Osteocyte (in vitro differentiated cells): ENCODE data around the gene ADCY4. TPM values are rescaled to one million over a fixed set of nuclear protein-coding genes. Genes with fewer than 3 reads are reported as not detected.
A peak's percentile ranks its signal among the peaks of the same experiment; 100 is the strongest.

Experiments
- DNase-seq: peaks from one replicate; pipeline ENCODE4 v3.0.0; 2021; ENCODE audit warnings: mixed read lengths; ENCODE audit not compliant: unreplicated experiment; ENCODE audit errors: extremely low spot score
- H3K27ac Mint-ChIP-seq: one replicate; pipeline ENCODE4 v1.8.0; 2021; ENCODE audit warnings: mild to moderate bottlenecking, mixed read lengths; ENCODE audit not compliant: unreplicated experiment
- H3K27me3 Mint-ChIP-seq: one replicate; pipeline ENCODE4 v1.8.0; 2021; ENCODE audit warnings: mixed read lengths; ENCODE audit not compliant: unreplicated experiment
- H3K36me3 Mint-ChIP-seq: one replicate; pipeline ENCODE4 v1.8.0; 2021; ENCODE audit warnings: mixed read lengths; ENCODE audit not compliant: unreplicated experiment
- H3K4me1 Mint-ChIP-seq: one replicate; pipeline ENCODE4 v1.8.0; 2021; ENCODE audit warnings: mixed read lengths; ENCODE audit not compliant: unreplicated experiment
- H3K4me3 Mint-ChIP-seq: one replicate; pipeline ENCODE4 v1.8.0; 2021; ENCODE audit warnings: mild to moderate bottlenecking, moderate library complexity, mixed read lengths; ENCODE audit not compliant: unreplicated experiment
- H3K9me3 Mint-ChIP-seq: one replicate; pipeline ENCODE4 v1.8.0; 2021; ENCODE audit warnings: mixed read lengths; ENCODE audit not compliant: unreplicated experiment
- total RNA-seq: library from RNA; stranded (reverse); gene quantifications from 2 replicates; pipeline ENCODE4 v1.2.1, GENCODE V29; 2021
- TF ChIP-seq, protein P1 (sequence below): fragments of 200-600 bp; sonication (generic); IDR thresholded peaks from 2 replicates; pipeline ENCODE4 v1.5.0; 2021; ENCODE audit warnings: antibody characterized with exemption, mild to moderate bottlenecking, moderate library complexity

ADCY4 gene
- total RNA-seq, 1 donor from 2014 or later: 25.3 TPM

DNA sequence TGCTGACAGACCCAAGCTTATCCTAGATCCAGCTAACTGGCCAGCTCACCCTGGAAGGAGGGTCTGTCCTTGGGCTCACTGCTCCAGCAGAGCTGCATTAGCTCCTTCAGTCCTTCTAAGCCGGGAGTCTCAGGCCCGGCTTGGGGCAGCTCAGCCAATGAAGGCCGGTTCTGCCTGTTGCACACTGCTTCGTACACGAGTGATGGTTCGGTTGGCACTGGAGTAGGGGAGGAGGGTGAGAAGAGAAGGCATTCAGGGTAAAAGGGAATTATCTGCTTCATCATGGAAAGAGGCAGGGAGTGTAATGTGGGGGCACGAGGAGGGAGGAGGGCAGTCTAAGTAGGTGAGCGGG lies 2.9 kb upstream of the ADCY4 start:
- TF ChIP-seq, protein P1, sequence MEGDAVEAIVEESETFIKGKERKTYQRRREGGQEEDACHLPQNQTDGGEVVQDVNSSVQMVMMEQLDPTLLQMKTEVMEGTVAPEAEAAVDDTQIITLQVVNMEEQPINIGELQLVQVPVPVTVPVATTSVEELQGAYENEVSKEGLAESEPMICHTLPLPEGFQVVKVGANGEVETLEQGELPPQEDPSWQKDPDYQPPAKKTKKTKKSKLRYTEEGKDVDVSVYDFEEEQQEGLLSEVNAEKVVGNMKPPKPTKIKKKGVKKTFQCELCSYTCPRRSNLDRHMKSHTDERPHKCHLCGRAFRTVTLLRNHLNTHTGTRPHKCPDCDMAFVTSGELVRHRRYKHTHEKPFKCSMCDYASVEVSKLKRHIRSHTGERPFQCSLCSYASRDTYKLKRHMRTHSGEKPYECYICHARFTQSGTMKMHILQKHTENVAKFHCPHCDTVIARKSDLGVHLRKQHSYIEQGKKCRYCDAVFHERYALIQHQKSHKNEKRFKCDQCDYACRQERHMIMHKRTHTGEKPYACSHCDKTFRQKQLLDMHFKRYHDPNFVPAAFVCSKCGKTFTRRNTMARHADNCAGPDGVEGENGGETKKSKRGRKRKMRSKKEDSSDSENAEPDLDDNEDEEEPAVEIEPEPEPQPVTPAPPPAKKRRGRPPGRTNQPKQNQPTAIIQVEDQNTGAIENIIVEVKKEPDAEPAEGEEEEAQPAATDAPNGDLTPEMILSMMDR: no peak
- DNase-seq: no peak
- Mint-ChIP-seq H3K36me3 (no peaks in the 10 kb centered on the region), H3K4me1 (peaks cover 33% of the 10 kb centered on the region), H3K27ac (no peak overlapping the region), H3K4me3 (no peak overlapping the region), H3K27me3 (peaks cover 23% of the 10 kb centered on the region), H3K9me3 (no peaks in the 10 kb centered on the region)

DNA sequence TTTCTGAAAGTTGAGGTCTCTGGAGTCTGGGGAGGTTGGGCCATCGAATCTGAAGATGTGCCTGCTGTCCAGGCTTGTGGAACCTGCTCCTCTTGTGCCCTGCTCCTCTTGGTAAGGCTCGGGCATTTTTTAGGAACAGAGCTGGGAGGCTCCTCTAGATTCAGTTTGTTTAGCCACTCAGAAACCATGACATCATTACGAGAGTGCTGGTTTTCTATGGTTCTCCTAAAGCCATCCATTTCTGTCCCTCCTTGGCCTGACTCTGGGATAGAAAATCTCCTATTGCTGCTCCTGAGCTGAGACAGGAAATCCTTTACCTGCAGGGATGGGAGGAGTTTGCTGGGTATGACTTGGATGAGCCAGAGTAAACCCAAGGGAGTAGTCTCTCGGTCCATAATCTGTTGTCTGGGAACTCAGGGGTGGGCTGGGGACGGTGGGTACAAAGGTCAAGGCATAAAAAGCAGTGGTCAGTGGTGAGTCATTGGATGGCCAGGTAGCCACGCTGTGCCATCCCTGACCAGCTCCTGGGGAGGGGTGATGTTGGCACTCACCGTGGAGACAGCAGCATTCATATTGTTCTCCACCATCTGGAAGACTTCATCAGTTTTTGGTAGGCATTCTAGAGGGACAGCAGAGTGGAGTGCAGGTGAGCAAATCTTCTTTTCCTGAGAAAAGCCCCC lies 2.4 kb upstream of the ADCY4 start:
- H3K4me3 Mint-ChIP-seq: no peak overlapping the region
- H3K36me3 Mint-ChIP-seq: no peaks in the 10 kb centered on the region
- H3K9me3 Mint-ChIP-seq: no peaks in the 10 kb centered on the region
- no peak overlapping the region for H3K27ac Mint-ChIP-seq
- H3K4me1 Mint-ChIP-seq: peaks cover 37% of the 10 kb centered on the region
- TF ChIP-seq, protein P1: no peak
- no peak for DNase-seq
- peaks cover 19% of the 10 kb centered on the region for H3K27me3 Mint-ChIP-seq

DNA sequence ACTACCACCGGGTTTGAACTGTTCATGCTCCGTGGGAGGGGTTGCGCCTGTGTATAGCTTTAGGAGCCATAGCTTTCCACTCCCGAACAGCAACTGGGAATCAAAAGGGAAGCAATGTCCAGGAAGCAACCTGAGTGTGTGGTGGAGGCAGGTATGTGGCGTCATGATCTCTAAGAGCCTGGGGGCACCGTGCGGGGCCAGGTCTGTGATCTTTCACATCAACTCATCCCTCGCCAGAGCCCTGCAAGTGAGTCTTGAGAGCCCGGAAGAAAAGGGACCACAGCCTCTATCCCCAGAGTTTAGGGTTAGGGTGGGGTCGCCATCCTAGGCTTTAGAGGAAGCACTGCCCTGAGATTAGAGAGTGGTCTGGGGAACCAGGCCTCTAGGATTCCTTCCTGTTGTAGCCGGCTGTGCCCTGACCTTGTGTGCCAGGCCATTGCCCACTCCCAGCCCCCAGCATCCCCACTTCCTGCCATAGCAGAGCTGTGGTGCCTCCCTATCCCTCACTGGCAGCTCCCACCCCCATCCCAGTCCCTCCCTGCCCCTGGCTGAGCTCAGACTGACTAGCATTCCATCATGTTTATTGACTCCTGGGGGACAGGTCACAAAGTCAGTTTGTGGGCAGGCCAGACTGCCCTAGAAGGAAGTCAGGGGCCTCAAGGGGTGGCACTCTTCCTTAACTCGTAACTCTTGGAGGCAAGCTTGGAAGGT lies 745 bp upstream of the ADCY4 start:
- H3K4me3 Mint-ChIP-seq: peak overlapping the region; percentile 82
- TF ChIP-seq, protein P1: no peak
- no peaks in the 10 kb centered on the region for H3K36me3 Mint-ChIP-seq
- H3K9me3 Mint-ChIP-seq: no peaks in the 10 kb centered on the region
- no peak for DNase-seq
- H3K27me3 Mint-ChIP-seq: peaks cover 10% of the 10 kb centered on the region
- peaks cover 41% of the 10 kb centered on the region for H3K4me1 Mint-ChIP-seq
- H3K27ac Mint-ChIP-seq: peak overlapping the region; percentile 79

DNA sequence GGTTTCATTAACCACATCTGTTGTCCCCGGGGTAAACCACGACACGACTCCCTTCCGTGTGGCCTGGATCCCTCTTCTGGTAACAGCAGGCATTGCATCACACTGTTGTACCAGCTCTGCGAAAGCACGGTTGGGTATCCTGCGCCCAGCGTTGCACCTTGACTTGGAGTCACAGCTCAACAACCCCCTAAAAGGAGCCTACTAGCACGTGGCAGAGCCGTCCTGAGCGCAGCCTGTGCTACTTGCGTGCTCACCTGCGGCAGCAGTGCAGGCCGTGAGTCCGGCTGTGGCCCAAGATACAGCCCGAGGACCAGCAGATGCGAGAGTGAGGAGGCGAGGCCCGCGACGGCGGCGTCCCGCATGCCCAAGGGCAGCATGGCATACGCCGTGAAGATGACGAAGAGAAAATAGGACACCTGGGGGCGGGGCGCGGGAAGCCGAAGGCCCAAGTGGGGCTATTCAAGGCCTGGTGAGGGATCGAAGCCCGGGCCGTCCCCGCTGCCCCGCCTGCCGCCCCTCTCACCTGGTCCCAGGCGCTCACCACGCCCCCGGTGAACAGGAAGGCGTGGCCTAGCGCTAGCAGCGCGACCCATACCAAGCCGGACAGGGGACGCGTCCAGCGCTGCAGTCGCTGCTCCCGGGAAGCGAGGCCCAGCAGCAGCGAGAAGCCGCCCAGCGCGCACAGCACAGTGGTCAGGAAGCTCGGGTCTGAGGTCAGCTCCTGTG lies 2.4 kb downstream of the ADCY4 start:
- Mint-ChIP-seq H3K27ac (peak overlapping the region; percentile 52), H3K4me1 (peaks cover 38% of the 10 kb centered on the region), H3K27me3 (no peaks in the 10 kb centered on the region), H3K9me3 (no peaks in the 10 kb centered on the region), H3K4me3 (peak overlapping the region; percentile 47), H3K36me3 (no peaks in the 10 kb centered on the region)
- TF ChIP-seq, protein P1: peak; percentile 66
- no peak for DNase-seq

DNA sequence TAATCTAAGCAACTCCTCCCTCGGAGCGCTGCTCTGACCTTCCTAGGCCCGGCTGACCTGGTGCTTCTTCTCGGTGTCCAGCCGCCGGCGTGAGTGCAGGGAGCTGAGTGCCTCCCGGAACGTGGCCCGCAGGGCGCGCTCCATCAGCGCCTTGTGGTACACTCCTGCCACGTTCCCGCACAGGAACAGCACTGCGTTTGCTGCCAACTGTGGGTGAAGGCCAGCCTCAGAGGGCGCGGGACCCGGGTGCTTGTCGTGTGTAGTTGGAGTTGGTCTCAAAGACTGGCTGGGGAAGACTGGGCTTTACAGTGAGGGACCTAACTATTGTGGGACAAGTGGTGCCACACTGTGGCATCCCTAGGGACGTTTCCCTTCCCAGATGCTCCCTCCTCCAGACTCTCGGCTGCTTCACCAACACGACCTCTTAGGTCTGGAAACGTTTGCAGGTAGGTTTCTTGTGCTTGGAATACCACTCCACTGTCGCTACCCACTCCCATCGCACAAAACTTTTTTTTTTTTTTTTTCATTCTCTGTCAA lies 3.1 kb downstream of the ADCY4 start:
- H3K4me1 Mint-ChIP-seq: peaks cover 38% of the 10 kb centered on the region
- TF ChIP-seq, protein P1: no peak
- H3K27ac Mint-ChIP-seq: no peak overlapping the region
- H3K36me3 Mint-ChIP-seq: no peaks in the 10 kb centered on the region
- no peaks in the 10 kb centered on the region for H3K27me3 Mint-ChIP-seq
- no peak for DNase-seq
- H3K4me3 Mint-ChIP-seq: no peak overlapping the region
- H3K9me3 Mint-ChIP-seq: no peaks in the 10 kb centered on the region
